GM19351 (cell line): ENCODE measurements around the gene RC3H2.
"Not testable (repeated sequence)": the region's sequence is repeated elsewhere in the genome, so short reads cannot be mapped to it uniquely, and the experiment has no call there.

ENCODE experiments used
- ATAC-seq: cut with Tn5 transposase; IDR thresholded peaks from one replicate; pipeline ENCODE4 v1.9.1; 2021; ENCODE audit warnings: mild to moderate bottlenecking, moderate library complexity; ENCODE audit not compliant: unreplicated experiment

RC3H2 gene

GRCh38 chr9:122845116-122845515, 60.0 kb downstream of the RC3H2 start:
- no peak for ATAC-seq

- no peak for ATAC-seq
These were observed 61.0 kb downstream of the RC3H2 start for GRCh38 chr9:122844137-122844536.

GRCh38 chr9:122841501-122841900, 63.7 kb downstream of the RC3H2 start:
- no peak for ATAC-seq

- ATAC-seq = not testable (repeated sequence)
These were observed 66.7 kb downstream of the RC3H2 start for GRCh38 chr9:122838441-122838840.

- no peak for ATAC-seq
These were observed 67.8 kb downstream of the RC3H2 start for GRCh38 chr9:122837266-122837850.

- no peak for ATAC-seq
These were observed 69.8 kb downstream of the RC3H2 start for GRCh38 chr9:122835313-122835731.

GRCh38 chr9:122832194-122832593, 73.0 kb downstream of the RC3H2 start:
- ATAC-seq = no peak

GRCh38 chr9:122828965-122829284, 76.2 kb downstream of the RC3H2 start:
- not testable (repeated sequence) for ATAC-seq

- peak; percentile 11 for ATAC-seq
These were observed 77.4 kb downstream of the RC3H2 start for GRCh38 chr9:122827761-122828093.

GRCh38 chr9:122822938-122823337, 82.2 kb downstream of the RC3H2 start:
- ATAC-seq = no peak

GRCh38 chr9:122822056-122822455, 83.1 kb downstream of the RC3H2 start:
- no peak for ATAC-seq

- no peak for ATAC-seq
These were observed 83.7 kb downstream of the RC3H2 start for GRCh38 chr9:122821278-122821943.

- no peak for ATAC-seq
These were observed 84.7 kb downstream of the RC3H2 start for GRCh38 chr9:122820490-122820845.

GRCh38 chr9:122819791-122820489, 85.2 kb downstream of the RC3H2 start:
- no peak for ATAC-seq

GRCh38 chr9:122819326-122819725, 85.8 kb downstream of the RC3H2 start:
- no peak for ATAC-seq

GRCh38 chr9:122816163-122816867, 88.8 kb downstream of the RC3H2 start:
- ATAC-seq = no peak

GRCh38 chr9:122815544-122815943, 89.6 kb downstream of the RC3H2 start:
- ATAC-seq = no peak

- ATAC-seq = no peak
These were observed 90.6 kb downstream of the RC3H2 start for GRCh38 chr9:122814545-122814944.

- no peak for ATAC-seq
These were observed 92.4 kb downstream of the RC3H2 start for GRCh38 chr9:122812736-122813135.

GRCh38 chr9:122810306-122810946, 94.7 kb downstream of the RC3H2 start:
- peak; percentile 91 for ATAC-seq

GRCh38 chr9:122809261-122809660, 95.9 kb downstream of the RC3H2 start:
- ATAC-seq = not testable (repeated sequence)
